SK-N-SH (cell line): ENCODE data around the gene PCDHA7.

Source experiments
- EZH2phosphoT487 ChIP-seq: fragments of 200-600 bp; sonication (generic); IDR thresholded peaks from 2 replicates; pipeline ENCODE4 v1.6.1; 2017; ENCODE audit warnings: low read depth, mixed run types, mild to moderate bottlenecking, antibody characterized with exemption, moderate library complexity, borderline replicate concordance
- NRF1 ChIP-seq: IDR thresholded peaks from 2 replicates; pipeline ENCODE4 v1.6.1; 2012; ENCODE audit warnings: low read depth, mild to moderate bottlenecking, low read length
- TAF1 ChIP-seq: IDR thresholded peaks from 2 replicates; pipeline ENCODE4 v1.6.1; 2012; ENCODE audit warnings: low read depth, mild to moderate bottlenecking, low read length, moderate library complexity, borderline replicate concordance
- TF ChIP-seq, protein P1 (sequence below): fragments of 200-600 bp; sonication (generic); IDR thresholded peaks from 2 replicates; pipeline ENCODE4 v1.6.1; 2017; ENCODE audit warnings: antibody characterized with exemption, mild to moderate bottlenecking, moderate library complexity
- TF ChIP-seq, protein P2 (sequence below): IDR thresholded peaks from 2 replicates; pipeline ENCODE4 v1.6.1; 2012; ENCODE audit warnings: mild to moderate bottlenecking, low read depth, low read length, moderate library complexity

DNA sequence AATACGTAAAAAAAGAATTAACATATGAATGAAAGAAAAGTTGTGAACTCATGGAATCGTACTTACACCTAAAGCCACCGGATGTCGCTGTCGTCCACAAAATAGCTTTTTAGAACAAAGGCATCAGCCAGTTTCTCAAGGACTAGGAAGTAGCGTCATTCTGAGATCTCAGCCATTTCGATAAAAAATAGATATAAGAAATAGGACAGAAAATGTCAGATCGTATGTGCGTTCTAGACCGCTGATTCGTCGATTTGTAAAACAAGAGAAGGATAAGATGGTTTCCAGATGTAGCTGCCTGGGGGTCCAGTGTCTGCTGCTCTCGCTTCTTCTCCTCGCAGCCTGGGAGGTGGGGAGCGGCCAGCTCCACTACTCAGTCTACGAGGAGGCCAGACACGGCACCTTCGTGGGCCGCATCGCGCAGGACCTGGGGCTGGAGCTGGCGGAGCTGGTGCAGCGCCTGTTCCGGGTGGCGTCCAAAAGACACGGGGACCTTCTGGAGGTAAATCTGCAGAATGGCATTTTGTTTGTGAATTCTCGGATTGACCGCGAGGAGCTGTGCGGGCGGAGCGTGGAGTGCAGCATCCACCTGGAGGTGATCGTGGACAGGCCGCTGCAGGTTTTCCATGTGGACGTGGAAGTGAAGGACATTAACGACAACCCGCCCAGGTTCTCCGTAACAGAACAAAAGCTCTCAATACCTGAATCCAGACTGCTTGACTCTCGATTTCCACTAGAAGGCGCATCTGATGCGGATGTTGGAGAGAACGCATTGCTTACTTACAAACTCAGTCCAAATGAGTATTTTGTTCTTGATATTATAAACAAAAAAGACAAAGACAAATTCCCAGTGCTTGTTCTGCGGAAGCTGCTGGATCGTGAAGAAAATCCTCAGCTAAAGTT is 22.0 kb downstream of the PCDHA7 start, which contains the start of gene PCDHA10:
- TF ChIP-seq NRF1 (no peak), TAF1 (no peak), EZH2phosphoT487 (no peak)
- TF ChIP-seq, protein P1, sequence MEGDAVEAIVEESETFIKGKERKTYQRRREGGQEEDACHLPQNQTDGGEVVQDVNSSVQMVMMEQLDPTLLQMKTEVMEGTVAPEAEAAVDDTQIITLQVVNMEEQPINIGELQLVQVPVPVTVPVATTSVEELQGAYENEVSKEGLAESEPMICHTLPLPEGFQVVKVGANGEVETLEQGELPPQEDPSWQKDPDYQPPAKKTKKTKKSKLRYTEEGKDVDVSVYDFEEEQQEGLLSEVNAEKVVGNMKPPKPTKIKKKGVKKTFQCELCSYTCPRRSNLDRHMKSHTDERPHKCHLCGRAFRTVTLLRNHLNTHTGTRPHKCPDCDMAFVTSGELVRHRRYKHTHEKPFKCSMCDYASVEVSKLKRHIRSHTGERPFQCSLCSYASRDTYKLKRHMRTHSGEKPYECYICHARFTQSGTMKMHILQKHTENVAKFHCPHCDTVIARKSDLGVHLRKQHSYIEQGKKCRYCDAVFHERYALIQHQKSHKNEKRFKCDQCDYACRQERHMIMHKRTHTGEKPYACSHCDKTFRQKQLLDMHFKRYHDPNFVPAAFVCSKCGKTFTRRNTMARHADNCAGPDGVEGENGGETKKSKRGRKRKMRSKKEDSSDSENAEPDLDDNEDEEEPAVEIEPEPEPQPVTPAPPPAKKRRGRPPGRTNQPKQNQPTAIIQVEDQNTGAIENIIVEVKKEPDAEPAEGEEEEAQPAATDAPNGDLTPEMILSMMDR, result peak; percentile 13; the same call in 1 of the 2 replicates
- TF ChIP-seq, protein P2, sequence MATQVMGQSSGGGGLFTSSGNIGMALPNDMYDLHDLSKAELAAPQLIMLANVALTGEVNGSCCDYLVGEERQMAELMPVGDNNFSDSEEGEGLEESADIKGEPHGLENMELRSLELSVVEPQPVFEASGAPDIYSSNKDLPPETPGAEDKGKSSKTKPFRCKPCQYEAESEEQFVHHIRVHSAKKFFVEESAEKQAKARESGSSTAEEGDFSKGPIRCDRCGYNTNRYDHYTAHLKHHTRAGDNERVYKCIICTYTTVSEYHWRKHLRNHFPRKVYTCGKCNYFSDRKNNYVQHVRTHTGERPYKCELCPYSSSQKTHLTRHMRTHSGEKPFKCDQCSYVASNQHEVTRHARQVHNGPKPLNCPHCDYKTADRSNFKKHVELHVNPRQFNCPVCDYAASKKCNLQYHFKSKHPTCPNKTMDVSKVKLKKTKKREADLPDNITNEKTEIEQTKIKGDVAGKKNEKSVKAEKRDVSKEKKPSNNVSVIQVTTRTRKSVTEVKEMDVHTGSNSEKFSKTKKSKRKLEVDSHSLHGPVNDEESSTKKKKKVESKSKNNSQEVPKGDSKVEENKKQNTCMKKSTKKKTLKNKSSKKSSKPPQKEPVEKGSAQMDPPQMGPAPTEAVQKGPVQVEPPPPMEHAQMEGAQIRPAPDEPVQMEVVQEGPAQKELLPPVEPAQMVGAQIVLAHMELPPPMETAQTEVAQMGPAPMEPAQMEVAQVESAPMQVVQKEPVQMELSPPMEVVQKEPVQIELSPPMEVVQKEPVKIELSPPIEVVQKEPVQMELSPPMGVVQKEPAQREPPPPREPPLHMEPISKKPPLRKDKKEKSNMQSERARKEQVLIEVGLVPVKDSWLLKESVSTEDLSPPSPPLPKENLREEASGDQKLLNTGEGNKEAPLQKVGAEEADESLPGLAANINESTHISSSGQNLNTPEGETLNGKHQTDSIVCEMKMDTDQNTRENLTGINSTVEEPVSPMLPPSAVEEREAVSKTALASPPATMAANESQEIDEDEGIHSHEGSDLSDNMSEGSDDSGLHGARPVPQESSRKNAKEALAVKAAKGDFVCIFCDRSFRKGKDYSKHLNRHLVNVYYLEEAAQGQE, result no peak
